Measurements from ENCODE around the gene DLG4.

DLG4 gene

DNA sequence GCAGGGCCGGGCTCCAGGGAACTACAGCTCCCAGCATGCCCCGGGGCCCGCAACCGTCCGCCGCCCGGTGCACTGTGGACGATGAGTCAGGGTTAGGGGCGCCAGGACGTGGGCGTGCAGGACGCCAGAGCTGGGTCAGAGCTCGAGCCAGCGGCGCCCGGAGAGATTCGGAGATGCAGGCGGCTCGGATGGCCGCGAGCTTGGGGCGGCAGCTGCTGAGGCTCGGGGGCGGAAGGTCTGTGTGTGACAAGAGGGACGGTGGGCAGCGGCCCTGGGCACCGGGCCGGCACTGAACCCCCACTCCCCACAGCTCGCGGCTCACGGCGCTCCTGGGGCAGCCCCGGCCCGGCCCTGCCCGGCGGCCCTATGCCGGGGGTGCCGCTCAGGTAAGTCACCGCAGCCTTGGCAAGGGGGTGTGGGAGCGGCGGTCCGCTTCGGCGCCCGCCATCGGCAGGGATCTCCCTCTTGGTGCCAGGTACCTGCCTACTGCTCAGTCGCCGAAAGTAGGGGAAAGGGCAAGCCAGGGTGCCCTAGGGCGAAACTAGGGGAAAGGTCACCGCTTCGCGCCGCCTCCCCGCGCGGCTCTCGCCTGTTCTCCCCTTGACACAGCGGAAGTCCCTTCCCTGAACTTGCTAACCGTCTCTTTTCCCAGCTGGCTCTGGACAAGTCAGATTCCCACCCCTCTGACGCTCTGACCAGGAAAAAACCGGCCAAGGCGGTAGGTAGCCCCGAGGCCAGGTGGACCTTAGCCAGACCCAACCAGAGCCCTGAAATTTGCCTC lies at the start of gene DLG4, which contains the start of gene ACADVL:
TSS of gene DLG4 (minus strand) at position 25 of the 781 bp plus-strand sequence.
TSS of gene ACADVL (plus strand) at position 127 of the 781 bp plus-strand sequence. CDS start at position 174, 47 bp downstream.
- DNase-seq: no peak

DNA sequence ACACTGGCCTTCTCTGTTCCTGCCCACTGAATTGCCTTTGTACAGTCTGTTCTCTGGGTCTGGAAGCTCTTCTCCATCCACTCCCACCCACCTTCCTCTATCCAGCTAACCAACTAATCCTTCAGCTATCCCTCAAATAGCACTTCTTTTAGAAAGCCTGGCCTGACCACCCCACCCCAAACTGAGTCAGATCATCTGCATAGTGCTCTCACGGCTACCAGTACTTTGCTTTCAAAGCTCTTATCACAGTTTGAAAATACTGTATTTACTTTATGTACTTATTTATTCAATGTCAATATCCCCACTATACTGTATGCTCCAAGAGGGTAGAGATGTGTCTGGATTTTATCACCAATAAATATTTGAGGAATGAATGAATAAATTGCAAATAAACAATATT lies 47.1 kb upstream of the DLG4 start:
- DNase-seq: no peak

- DNase-seq: no peak
Measured at GRCh38 chr17:7263801-7264078, 44.1 kb upstream of the DLG4 start.

GRCh38 chr17:7262935-7263800 lies 43.5 kb upstream of the DLG4 start:
- DNase-seq: no peak

- DNase-seq: no peak
Measured at GRCh38 chr17:7262192-7262934, 42.7 kb upstream of the DLG4 start, which contains the start of gene CLDN7. TSS of gene CLDN7 (minus strand) at chr17:7262478. CDS start at chr17:7262043, 435 bp downstream.

DNA sequence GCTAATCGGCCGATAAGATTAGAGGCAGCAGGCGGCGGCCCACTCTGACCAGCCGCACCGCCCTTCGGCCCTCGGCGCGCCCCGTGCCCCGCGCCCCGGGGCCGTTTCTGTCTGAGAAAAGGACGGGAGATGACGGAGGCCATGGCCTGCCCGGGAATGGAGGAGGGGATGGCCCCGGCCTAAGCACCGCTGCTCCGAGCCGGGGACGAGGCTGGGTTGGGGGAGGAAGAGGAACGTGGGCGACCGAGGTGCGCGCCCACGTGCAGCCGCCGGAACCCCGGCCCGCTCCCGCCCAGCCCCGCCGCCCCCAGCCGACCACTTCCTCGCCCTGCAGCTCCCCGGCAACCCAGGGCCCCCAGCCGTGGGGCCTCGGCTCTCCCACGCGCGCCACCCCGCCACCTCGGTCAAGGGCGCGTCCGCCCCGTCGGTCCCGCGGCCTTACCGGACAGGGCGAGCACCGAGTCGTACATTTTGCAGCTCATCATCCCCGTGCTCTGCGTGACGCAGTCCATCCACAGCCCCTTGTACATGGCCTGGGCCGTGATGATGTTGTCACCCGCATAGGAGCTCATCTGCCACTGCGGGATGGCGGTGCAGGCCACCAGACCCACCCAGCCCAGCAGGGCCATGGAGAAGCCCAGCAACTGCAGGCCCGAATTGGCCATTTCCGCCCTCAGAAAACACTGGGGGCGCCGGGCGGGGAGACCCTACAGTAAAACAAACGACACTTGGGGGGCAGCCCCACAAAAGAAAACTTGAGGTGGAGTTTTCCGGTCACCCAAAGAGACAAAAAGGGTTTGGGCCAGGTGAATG lies 41.9 kb upstream of the DLG4 start:
- no peak for DNase-seq

- no peak for DNase-seq
Measured at GRCh38 chr17:7260651-7261378, 41.2 kb upstream of the DLG4 start.

DNA sequence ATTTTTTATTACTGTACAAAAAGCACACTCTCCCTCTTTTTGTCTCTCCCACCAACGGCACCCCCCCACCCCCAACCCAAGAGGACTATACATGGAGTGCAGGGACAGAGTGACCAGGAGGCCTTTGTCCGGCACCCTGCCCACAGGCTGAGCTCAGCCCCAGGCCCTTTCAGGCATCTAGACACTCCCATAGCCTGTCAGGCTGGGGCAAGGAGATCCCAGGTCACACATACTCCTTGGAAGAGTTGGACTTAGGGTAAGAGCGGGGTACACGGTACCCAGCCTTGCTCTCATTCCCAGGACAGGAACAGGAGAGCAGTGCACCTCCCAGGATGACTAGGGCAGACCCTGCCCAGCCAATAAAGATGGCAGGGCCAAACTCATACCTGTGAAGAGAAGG lies 40.5 kb upstream of the DLG4 start:
- DNase-seq: no peak

DNA sequence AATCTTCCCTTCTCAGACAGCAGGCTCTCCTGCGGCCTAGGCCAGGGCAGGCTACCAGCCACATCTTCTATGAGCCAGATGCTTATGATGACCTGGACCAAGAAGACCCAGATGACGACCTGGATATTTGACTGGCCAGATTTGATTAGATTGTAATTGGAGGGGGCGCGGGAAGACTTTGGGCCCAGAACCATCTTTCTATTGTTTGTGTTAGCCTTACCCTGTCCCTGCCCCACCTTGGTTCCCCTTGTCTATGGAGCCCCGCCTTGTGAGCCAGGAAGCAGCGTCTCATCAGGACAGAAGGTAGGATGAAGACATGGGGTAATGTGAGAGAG lies 39.9 kb upstream of the DLG4 start:
- no peak for DNase-seq

- no peak for DNase-seq
Measured at GRCh38 chr17:7258731-7259554, 39.3 kb upstream of the DLG4 start.

- DNase-seq: no peak
Measured at GRCh38 chr17:7256766-7257456, 37.3 kb upstream of the DLG4 start.

DNA sequence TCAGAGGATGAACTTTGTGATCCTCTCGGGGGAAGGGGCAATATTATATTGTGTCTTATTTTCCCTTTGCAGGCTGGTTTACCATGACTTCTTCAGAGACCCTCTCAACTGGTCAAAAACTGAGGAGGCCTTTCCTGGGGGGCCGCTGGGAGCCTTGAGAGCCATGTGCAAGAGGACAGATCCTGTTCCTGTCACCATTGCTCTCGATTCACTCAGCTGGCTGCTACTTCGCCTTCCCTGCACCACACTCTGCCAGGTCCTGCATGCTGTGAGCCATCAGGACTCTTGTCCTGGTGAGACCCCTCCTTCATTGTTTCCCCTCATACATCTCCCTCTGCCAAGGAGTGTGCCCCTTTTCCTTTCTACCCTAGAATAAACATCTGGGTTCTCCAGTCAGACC lies 34.9 kb upstream of the DLG4 start:
- no peak for DNase-seq

- DNase-seq: no peak
Measured at GRCh38 chr17:7253082-7253481, 33.4 kb upstream of the DLG4 start.

- peak; percentile 27 to 83 for DNase-seq
Measured at GRCh38 chr17:7252176-7253043, 32.8 kb upstream of the DLG4 start, which contains the start of gene ELP5. TSS of gene ELP5 (plus strand) at chr17:7252215. CDS start at chr17:7252551, 336 bp downstream.

- peak; percentile 83 to 94 for DNase-seq
Measured at GRCh38 chr17:7251661-7252175, 32.1 kb upstream of the DLG4 start, which contains the start of gene CTDNEP1. TSS of gene CTDNEP1 (minus strand) at chr17:7251734. CDS start at chr17:7251296, 438 bp downstream.

GRCh38 chr17:7250695-7251627 lies 31.3 kb upstream of the DLG4 start:
- no peak for DNase-seq

GRCh38 chr17:7249830-7250229 lies 30.2 kb upstream of the DLG4 start:
- no peak for DNase-seq

- no peak for DNase-seq
Measured at GRCh38 chr17:7249214-7249613, 29.6 kb upstream of the DLG4 start.

Measured in NCI-H524 (cell line).